ENCODE measurements around the gene TTLL3.
"Not testable (repeated sequence)": the region's sequence is repeated elsewhere in the genome, so short reads cannot be mapped to it uniquely, and the experiment has no call there.

The TTLL3 gene

DNA sequence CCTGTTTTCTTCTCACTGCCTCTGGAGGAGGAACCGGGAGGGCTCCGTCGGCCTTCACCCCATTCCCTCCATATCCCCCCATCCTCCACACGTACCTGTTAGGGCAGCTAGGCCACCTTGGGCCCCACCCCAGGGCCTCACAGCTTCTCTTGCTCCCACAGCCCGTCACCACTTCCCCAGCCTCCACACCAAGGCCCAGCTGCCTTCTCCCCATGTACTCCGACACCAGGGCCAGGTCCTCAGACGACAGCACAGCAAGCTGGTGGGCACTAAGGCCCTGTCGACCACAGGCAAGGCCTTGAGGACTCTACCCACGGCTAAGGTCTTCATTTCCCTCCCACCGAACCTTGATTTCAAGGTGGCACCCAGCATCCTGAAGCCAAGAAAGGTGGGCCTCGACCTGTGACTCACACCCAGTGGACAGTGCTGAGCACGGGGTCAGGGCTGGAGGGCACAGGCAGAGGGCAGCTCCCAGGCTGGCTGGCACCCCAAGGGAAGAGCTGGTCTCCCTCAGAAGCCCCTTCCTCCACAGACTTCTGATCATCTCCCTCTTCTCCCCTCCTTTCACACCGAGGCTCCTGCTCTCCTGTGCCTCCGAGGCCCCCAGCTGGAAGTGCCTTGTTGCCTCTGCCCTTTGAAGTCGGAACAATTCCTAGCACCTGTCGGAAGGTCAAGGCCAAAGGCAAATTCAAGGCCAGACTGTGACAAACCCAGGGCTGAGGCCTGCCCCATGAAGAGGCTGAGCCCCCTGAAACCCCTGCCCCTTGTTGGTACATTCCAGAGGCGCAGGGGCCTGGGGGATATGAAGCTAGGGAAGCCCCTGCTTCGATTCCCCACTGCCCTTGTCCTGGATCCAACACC is 24.7 kb downstream of the TTLL3 start:
- Histone ChIP-seq H3K27me3 (ENCODE audit: control insufficient read depth in 2 of 2, insufficient read depth in 2 of 2, low read length in 2 of 2) (no peaks in the 10 kb centered on the region), H3K9ac (ENCODE audit: low read depth in 1 of 2, low read length in 2 of 2) (no peak overlapping the region), H3K36me3 (ENCODE audit: control insufficient read depth in 2 of 2, insufficient read depth in 2 of 2, low read length in 2 of 2) (peaks cover 36 to 46% of the 10 kb centered on the region in 2 donors), H3K9me3 (ENCODE audit: control insufficient read depth in 2 of 2, low read length in 2 of 2) (no peaks in the 10 kb centered on the region), H3K27ac (ENCODE audit: low read depth in 2 of 2, low read length in 2 of 2) (no peak overlapping the region), H3K4me1 (ENCODE audit: control insufficient read depth in 2 of 2, insufficient read depth in 2 of 2, low read length in 2 of 2) (no peaks in the 10 kb centered on the region), H3K4me3 (ENCODE audit: low read length in 2 of 2) (no peak overlapping the region)

DNA sequence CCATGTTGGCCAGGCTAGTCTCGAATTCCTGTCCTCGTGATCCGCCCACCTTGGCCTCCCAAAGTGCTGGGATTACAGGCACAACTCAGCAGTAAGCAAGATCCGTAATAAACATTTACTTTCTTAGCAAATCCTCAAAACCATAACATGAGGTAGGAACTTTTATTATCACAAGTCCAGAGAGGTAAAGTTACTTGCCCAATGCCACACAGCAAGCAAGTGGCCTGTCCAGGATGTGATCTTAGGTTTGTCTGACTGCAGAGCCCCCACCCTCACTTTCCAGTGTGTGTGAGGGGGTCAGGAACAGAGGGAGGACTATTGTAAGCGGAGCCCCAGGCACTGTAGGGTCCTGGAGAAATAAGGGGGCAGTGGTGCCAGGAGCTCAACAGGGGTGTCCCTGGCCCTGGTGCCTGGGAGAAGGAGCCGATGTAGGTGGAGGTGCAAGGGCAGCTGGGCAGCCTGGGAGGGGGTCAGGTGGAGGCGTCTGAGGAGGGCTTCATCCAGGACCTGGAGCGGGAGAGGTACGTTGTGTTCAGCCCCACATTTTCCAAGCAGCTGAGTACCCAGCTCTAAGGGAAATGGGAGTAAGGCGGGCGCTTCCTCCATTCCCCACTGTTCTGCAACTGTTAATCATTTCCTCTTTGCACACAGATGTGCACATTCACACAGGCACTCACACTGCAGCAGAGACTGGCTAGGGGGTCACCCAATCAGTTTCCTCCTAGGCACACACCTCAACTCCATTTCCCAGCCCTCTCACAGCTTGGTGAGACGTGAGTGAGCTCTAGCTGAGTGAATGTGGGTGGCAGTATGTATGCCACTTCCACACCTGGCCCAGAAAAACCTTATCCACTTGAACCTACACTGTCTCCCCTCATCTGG is 27.9 kb downstream of the TTLL3 start:
- Histone ChIP-seq H3K36me3 (ENCODE audit: control insufficient read depth in 2 of 2, insufficient read depth in 2 of 2, low read length in 2 of 2) (peaks cover 37 to 54% of the 10 kb centered on the region in 2 donors), H3K27me3 (ENCODE audit: control insufficient read depth in 2 of 2, insufficient read depth in 2 of 2, low read length in 2 of 2) (no peaks in the 10 kb centered on the region), H3K4me3 (ENCODE audit: low read length in 2 of 2) (no peak overlapping the region), H3K4me1 (ENCODE audit: control insufficient read depth in 2 of 2, insufficient read depth in 2 of 2, low read length in 2 of 2) (peaks cover 0 to 2% of the 10 kb centered on the region in 2 donors), H3K9me3 (ENCODE audit: control insufficient read depth in 2 of 2, low read length in 2 of 2) (no peaks in the 10 kb centered on the region), H3K9ac (ENCODE audit: low read depth in 1 of 2, low read length in 2 of 2) (no peak overlapping the region), H3K27ac (ENCODE audit: low read depth in 2 of 2, low read length in 2 of 2) (no peak overlapping the region)

DNA sequence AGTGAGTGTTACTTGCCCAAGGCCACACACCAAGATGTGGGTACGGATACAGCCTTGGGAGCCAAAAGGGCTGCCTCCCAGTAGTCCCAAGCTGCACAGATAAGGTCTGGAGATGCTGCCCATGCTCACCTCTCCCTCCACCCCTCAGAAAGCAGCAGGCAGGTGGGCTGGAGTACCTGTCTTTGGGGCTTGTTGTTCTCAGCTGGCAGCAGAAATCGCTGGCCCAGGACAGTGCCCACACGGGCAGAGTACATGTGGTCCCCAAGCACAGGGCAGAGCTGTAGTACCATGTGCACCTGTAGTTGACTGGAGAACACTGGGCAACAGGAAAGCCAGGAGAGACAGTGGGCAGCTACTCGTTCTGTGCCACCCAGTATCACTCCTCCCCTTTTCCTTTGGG is 28.8 kb downstream of the TTLL3 start:
- H3K4me1 ChIP-seq (ENCODE audit: control insufficient read depth in 2 of 2, insufficient read depth in 2 of 2, low read length in 2 of 2) = peaks cover 3 to 5% of the 10 kb centered on the region in 2 donors
- H3K36me3 ChIP-seq (ENCODE audit: control insufficient read depth in 2 of 2, insufficient read depth in 2 of 2, low read length in 2 of 2) = peaks cover 30 to 54% of the 10 kb centered on the region in 2 donors
- no peak overlapping the region for H3K9ac ChIP-seq (ENCODE audit: low read depth in 1 of 2, low read length in 2 of 2)
- no peak overlapping the region for H3K4me3 ChIP-seq (ENCODE audit: low read length in 2 of 2)
- H3K27ac ChIP-seq (ENCODE audit: low read depth in 2 of 2, low read length in 2 of 2) = no peak overlapping the region
- H3K9me3 ChIP-seq (ENCODE audit: control insufficient read depth in 2 of 2, low read length in 2 of 2) = no peaks in the 10 kb centered on the region
- H3K27me3 ChIP-seq (ENCODE audit: control insufficient read depth in 2 of 2, insufficient read depth in 2 of 2, low read length in 2 of 2) = no peaks in the 10 kb centered on the region

DNA sequence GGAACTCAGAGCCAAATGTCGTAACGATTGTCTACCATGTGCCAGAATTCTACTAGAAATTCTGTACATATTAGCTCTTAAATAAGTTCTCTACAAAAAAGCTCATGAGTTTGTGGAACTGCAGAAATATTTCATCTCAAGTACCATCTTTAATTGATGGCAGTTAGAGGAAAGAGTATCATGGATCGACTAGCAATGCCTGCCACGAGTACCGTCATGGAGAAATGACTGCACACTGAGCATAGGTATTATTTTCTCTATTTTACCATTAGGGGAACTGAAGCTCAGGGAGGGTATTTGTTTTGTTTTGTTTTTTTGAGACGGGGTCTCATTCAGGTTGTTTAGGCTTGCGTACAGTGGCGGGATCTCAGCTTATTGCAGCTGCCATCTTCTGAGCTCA is 31.0 kb downstream of the TTLL3 start:
- Histone ChIP-seq H3K4me1 (ENCODE audit: control insufficient read depth in 2 of 2, insufficient read depth in 2 of 2, low read length in 2 of 2) (peaks cover 7 to 9% of the 10 kb centered on the region in 2 donors), H3K9me3 (ENCODE audit: control insufficient read depth in 2 of 2, low read length in 2 of 2) (no peaks in the 10 kb centered on the region), H3K36me3 (ENCODE audit: control insufficient read depth in 2 of 2, insufficient read depth in 2 of 2, low read length in 2 of 2) (peaks cover 19 to 37% of the 10 kb centered on the region in 2 donors), H3K9ac (ENCODE audit: low read depth in 1 of 2, low read length in 2 of 2) (no peak overlapping the region), H3K27ac (ENCODE audit: low read depth in 2 of 2, low read length in 2 of 2) (no peak overlapping the region), H3K4me3 (ENCODE audit: low read length in 2 of 2) (no peak overlapping the region), H3K27me3 (ENCODE audit: control insufficient read depth in 2 of 2, insufficient read depth in 2 of 2, low read length in 2 of 2) (no peaks in the 10 kb centered on the region)

DNA sequence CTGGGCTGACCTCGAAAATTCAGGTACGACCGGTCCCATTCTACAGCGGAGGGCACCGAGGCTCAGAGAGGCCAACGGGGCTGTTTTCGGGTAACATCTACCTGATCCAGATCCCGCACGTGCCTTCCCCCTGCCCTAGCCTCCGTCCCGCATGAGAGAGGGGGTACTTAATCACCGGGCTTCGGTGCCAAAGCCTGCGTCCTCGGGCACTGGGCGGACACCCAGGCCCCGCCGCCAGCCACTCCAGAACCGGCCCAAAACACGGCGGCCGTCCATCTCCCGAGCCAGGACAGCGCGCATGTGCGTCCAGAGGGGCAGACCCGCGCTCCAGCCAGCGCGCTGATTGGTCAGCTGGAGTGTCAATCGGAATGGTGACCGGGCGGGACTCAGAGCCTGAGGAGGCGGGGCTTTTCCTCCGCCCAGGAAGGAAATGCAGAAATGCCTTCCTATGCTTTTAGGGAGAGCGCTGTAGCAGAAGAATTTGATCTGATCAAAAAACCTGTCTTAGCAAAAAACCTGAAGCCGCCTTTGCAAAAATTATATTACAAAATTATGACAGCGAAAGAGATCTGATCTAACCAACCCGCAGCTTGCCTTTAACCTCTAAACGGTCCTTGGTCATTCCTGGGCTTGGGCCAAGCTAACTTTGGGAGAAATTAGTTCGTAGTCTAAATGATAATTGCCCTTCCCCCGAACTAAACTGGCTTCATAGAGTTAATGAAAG is 33.8 kb downstream of the TTLL3 start, which contains the start of gene RPUSD3:
Gene RPUSD3 (minus strand): TSS at position 294 of the 724 bp plus-strand sequence. CDS start 18 bp downstream, at position 276.
- Histone ChIP-seq H3K27ac (ENCODE audit: low read depth in 2 of 2, low read length in 2 of 2) (peak within 1 kb of the TSS; percentile 55 to 75), H3K9ac (ENCODE audit: low read depth in 1 of 2, low read length in 2 of 2) (peak within 1 kb of the TSS; percentile 69 to 75), H3K36me3 (ENCODE audit: control insufficient read depth in 2 of 2, insufficient read depth in 2 of 2, low read length in 2 of 2) (peaks cover 12 to 25% of the 10 kb centered on the region in 2 donors), H3K4me1 (ENCODE audit: control insufficient read depth in 2 of 2, insufficient read depth in 2 of 2, low read length in 2 of 2) (peaks cover 7 to 9% of the 10 kb centered on the region in 2 donors), H3K27me3 (ENCODE audit: control insufficient read depth in 2 of 2, insufficient read depth in 2 of 2, low read length in 2 of 2) (no peaks in the 10 kb centered on the region), H3K4me3 (ENCODE audit: low read length in 2 of 2) (peak within 1 kb of the TSS; percentile 87 to 98), H3K9me3 (ENCODE audit: control insufficient read depth in 2 of 2, low read length in 2 of 2) (no peaks in the 10 kb centered on the region)

DNA sequence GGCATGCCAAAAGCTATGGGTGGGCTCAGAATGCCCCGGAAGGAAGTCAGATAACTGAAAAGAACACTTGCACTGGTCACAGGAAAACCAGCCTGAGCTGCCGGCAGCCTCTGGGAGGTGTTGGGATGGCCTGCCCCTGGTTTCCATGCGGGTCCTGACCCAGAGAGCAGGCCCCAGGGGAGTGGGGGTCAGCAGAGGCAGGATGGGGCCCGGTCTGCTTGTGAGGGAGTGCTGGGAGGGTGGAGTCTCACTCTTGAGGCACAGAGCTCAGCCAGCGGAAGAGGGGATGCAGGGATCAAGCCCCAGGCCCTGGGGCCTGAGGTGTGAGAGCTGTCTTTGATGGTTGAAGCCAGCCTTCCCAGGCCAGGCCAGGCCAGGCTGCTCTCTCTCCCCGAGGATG is 36.2 kb downstream of the TTLL3 start:
- H3K4me1 ChIP-seq (ENCODE audit: control insufficient read depth in 2 of 2, insufficient read depth in 2 of 2, low read length in 2 of 2) = peaks cover 7 to 9% of the 10 kb centered on the region in 2 donors
- H3K36me3 ChIP-seq (ENCODE audit: control insufficient read depth in 2 of 2, insufficient read depth in 2 of 2, low read length in 2 of 2) = peaks cover 6 to 7% of the 10 kb centered on the region in 2 donors
- no peak overlapping the region for H3K4me3 ChIP-seq (ENCODE audit: low read length in 2 of 2)
- no peak overlapping the region for H3K27ac ChIP-seq (ENCODE audit: low read depth in 2 of 2, low read length in 2 of 2)
- no peak overlapping the region for H3K9ac ChIP-seq (ENCODE audit: low read depth in 1 of 2, low read length in 2 of 2)
- no peaks in the 10 kb centered on the region for H3K27me3 ChIP-seq (ENCODE audit: control insufficient read depth in 2 of 2, insufficient read depth in 2 of 2, low read length in 2 of 2)
- no peaks in the 10 kb centered on the region for H3K9me3 ChIP-seq (ENCODE audit: control insufficient read depth in 2 of 2, low read length in 2 of 2)

DNA sequence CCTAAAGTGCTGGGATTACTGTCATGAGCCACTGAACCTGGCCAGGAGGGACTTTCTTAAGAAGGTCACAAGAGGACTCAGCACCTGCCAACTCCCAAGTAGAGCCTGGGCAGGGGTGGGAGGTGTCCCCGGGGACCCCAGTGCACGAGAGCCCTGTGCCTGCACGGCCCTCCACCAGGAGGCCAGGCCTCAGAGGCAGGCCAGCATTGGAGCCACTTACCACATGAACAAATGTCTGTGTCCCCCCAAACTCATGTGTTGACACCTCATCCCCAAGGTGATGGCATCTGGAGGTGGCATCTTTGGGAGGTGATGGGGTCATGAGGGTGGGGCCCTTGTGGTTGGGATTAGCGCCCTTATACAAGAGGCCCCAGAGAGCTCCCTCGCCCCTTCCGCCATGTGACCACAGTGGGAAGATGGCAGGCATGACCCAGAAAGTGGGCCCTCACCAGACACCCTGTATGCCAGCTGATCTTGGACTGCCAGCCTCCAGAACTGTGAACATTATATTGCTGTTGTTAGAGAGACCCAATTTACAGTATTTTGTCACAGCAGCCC is 36.9 kb downstream of the TTLL3 start:
- no peak overlapping the region for H3K27ac ChIP-seq (ENCODE audit: low read depth in 2 of 2, low read length in 2 of 2)
- no peak overlapping the region for H3K4me3 ChIP-seq (ENCODE audit: low read length in 2 of 2)
- peaks cover 0 to 1% of the 10 kb centered on the region in 2 donors for H3K36me3 ChIP-seq (ENCODE audit: control insufficient read depth in 2 of 2, insufficient read depth in 2 of 2, low read length in 2 of 2)
- H3K9ac ChIP-seq (ENCODE audit: low read depth in 1 of 2, low read length in 2 of 2) = no peak overlapping the region
- H3K4me1 ChIP-seq (ENCODE audit: control insufficient read depth in 2 of 2, insufficient read depth in 2 of 2, low read length in 2 of 2) = peaks cover 7 to 9% of the 10 kb centered on the region in 2 donors
- H3K27me3 ChIP-seq (ENCODE audit: control insufficient read depth in 2 of 2, insufficient read depth in 2 of 2, low read length in 2 of 2) = no peaks in the 10 kb centered on the region
- H3K9me3 ChIP-seq (ENCODE audit: control insufficient read depth in 2 of 2, low read length in 2 of 2) = no peaks in the 10 kb centered on the region

DNA sequence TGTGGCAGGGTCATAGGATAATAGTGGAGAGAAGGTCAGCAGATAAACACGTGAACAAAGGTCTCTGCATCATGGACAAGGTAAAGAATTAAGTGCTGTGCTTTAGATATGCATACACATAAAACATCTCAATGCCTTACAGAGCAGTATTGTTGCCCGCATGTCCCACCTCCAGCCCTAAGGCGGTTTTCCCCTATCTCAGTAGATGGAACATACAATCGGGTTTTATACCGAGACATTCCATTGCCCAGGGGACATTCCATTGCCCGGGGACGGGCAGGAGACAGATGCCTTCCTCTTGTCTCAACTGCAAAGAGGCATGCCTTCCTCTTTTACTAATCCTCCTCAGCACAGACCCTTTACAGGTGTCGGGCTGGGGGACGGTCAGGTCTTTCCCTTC is 37.8 kb downstream of the TTLL3 start:
- H3K4me1 ChIP-seq (ENCODE audit: control insufficient read depth in 2 of 2, insufficient read depth in 2 of 2, low read length in 2 of 2); H3K27ac ChIP-seq (ENCODE audit: low read depth in 2 of 2, low read length in 2 of 2); H3K9ac ChIP-seq (ENCODE audit: low read depth in 1 of 2, low read length in 2 of 2); H3K4me3 ChIP-seq (ENCODE audit: low read length in 2 of 2); H3K27me3 ChIP-seq (ENCODE audit: control insufficient read depth in 2 of 2, insufficient read depth in 2 of 2, low read length in 2 of 2); H3K9me3 ChIP-seq (ENCODE audit: control insufficient read depth in 2 of 2, low read length in 2 of 2); H3K36me3 ChIP-seq (ENCODE audit: control insufficient read depth in 2 of 2, insufficient read depth in 2 of 2, low read length in 2 of 2): not testable (repeated sequence)

DNA sequence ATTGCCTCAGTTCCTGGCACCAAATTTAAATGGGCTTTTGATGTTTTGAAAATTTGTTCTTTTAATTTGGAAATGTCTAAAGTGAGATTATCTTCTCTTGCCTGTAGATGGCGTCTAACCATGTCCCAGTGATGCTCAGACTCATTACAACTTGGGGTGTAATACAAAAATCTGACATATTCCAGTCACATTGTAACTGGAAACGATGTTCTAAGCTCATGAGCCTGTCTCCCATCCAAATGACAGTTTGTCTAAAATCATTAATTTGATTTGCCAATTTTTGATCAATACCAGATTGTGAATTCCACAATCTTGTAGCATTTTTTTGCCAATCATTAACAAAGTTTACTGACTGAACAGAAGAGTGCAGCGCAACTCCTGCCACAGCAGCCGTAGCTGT is 38.8 kb downstream of the TTLL3 start:
- H3K9ac ChIP-seq (ENCODE audit: low read depth in 1 of 2, low read length in 2 of 2); H3K27ac ChIP-seq (ENCODE audit: low read depth in 2 of 2, low read length in 2 of 2); H3K4me3 ChIP-seq (ENCODE audit: low read length in 2 of 2); H3K4me1 ChIP-seq (ENCODE audit: control insufficient read depth in 2 of 2, insufficient read depth in 2 of 2, low read length in 2 of 2); H3K36me3 ChIP-seq (ENCODE audit: control insufficient read depth in 2 of 2, insufficient read depth in 2 of 2, low read length in 2 of 2); H3K9me3 ChIP-seq (ENCODE audit: control insufficient read depth in 2 of 2, low read length in 2 of 2); H3K27me3 ChIP-seq (ENCODE audit: control insufficient read depth in 2 of 2, insufficient read depth in 2 of 2, low read length in 2 of 2): not testable (repeated sequence)

Data from mucosa of rectum (tissue), 2 donors.